RPMI8226 (cell line): Measurements from ENCODE around the gene OR4C16.

Experiments
- DNase-seq: peaks from one replicate; pipeline ENCODE4 v3.0.0-alpha.2; 2015

OR4C16 gene, protein sequence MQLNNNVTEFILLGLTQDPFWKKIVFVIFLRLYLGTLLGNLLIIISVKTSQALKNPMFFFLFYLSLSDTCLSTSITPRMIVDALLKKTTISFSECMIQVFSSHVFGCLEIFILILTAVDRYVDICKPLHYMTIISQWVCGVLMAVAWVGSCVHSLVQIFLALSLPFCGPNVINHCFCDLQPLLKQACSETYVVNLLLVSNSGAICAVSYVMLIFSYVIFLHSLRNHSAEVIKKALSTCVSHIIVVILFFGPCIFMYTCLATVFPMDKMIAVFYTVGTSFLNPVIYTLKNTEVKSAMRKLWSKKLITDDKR

DNA sequence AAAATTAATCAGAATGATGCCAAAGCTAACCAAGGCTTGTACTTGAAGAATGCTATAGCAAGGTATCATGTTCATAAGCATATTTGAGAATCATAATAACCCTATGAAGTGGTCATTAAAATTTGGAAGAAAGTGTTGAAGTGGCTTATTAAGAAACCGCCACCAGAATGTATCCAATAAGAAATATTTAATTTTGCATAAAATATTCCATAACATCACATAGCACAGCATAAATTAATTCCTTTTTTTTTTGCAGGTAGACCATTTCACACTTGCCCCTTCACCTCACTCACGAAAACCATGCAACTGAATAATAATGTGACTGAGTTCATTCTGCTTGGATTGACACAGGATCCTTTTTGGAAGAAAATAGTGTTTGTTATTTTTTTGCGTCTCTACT is at the start of gene OR4C16:
Gene OR4C16, plus strand, starts transcription at position 301 of the 400 bp plus-strand sequence. Its CDS starts 0 bp downstream, at position 301.
- no peak for DNase-seq

DNA sequence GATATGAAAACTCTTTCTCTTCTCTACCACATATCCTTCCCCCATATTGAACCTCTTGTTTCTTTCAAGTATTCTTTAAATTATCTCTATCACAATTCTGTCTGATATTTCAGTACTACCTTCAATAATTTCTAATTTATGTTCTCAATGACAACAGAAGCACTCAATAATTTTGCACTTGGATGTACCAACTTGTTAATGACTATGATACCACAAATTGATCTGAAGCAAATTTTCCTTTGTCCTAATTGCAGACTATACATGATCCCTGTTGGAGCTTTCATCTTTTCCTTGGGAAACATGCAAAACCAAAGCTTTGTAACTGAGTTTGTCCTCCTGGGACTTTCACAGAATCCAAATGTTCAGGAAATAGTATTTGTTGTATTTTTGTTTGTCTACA is 17.8 kb upstream of the OR4C16 start, which contains the start of gene OR4C15:
Gene OR4C15, plus strand, starts transcription at position 301 of the 400 bp plus-strand sequence. Its CDS starts 0 bp downstream, at position 301.
- DNase-seq: no peak

DNA sequence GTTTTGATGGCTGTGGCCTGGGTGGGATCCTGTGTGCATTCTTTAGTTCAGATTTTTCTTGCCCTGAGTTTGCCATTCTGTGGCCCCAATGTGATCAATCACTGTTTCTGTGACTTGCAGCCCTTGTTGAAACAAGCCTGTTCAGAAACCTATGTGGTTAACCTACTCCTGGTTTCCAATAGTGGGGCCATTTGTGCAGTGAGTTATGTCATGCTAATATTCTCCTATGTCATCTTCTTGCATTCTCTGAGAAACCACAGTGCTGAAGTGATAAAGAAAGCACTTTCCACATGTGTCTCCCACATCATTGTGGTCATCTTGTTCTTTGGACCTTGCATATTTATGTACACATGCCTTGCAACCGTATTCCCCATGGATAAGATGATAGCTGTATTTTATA is 620 bp downstream of the OR4C16 start:
- no peak for DNase-seq

DNA sequence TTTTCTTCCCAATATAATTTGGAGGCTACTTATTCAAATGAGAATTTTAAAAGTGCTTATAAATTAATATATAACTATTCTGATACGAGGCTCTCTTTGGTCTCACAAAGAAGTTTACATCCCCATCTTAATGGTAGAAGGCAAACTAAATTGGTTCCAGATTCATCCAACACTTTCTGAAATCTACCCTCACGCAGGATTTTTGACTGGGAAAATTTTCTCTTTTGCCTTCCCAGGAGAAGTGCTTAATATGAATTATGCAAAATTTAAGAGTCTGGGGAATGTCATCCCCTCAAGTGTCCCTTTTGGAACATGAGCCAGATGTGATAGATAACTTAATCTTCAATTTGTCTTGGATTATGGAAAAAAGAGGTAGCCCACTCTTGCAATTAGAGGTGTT is 35.6 kb downstream of the OR4C16 start, which contains the start of gene OR4C11:
Gene OR4C11, minus strand, starts transcription at position 101 of the 400 bp plus-strand sequence. CDS start 3,272 bp downstream, outside the sequence.
- DNase-seq: no peak
